HG03159 (cell line): ENCODE data around the gene ATG101.

ENCODE experiments used
- ATAC-seq: cut with Tn5 transposase; IDR thresholded peaks from one replicate; pipeline ENCODE4 v1.9.1; 2021; ENCODE audit warnings: mild to moderate bottlenecking, moderate library complexity; ENCODE audit not compliant: unreplicated experiment

ATG101 gene

DNA sequence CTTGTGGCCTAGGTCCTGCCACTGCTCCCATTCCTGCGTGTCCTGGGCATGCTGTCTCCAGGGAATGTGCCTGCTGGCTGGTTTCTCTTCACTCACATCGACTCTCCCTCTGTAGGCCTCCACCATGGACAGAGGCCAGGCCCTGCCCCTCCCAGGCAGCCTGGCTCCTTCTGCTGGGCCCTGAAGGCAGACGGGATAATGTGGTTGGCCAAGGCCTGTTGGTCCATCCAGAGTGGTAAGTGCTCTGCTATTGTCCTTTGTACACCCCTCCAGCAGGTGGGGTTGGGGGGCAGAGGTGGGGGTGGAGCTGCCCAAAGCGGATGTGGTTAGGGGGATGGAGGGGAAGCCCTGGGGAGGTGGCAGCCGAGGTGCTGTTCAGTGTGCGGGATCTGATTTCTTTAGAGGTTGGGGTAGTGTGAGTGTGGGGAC lies 28.1 kb upstream of the ATG101 start:
- no peak for ATAC-seq

DNA sequence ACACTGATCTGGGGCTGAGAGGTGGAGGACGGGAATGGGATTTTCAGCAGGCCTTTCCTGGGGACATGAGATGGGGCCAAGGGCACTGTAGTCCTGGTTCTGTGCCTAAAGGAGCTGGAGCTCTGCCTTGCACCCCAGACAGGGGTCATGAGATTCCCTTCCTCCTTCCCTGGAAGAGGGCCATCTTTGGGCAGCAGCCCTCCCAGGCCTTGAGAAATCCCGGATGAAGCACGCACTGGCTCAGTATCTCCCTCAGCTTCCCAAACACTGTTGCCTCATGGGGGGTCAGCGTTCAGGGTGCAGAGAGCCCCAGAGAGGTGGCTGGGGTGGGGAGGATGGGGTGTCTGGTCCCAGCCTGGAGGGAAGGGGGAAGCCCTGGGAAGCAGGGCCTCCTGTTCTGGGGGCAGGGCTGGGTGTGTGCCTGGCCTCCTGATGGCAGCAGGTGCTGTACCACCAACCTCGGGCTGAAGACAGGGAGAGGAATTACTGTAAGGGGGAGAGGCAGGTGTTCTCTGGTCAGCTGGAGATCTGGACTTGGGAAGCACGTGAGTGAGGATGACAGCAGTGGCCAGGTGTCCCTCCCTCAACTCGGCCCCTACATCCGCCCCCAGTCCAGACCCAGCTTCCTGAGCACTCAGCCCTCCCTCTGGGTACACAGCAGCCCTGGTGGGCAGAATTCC lies 26.9 kb upstream of the ATG101 start:
- ATAC-seq: no peak

DNA sequence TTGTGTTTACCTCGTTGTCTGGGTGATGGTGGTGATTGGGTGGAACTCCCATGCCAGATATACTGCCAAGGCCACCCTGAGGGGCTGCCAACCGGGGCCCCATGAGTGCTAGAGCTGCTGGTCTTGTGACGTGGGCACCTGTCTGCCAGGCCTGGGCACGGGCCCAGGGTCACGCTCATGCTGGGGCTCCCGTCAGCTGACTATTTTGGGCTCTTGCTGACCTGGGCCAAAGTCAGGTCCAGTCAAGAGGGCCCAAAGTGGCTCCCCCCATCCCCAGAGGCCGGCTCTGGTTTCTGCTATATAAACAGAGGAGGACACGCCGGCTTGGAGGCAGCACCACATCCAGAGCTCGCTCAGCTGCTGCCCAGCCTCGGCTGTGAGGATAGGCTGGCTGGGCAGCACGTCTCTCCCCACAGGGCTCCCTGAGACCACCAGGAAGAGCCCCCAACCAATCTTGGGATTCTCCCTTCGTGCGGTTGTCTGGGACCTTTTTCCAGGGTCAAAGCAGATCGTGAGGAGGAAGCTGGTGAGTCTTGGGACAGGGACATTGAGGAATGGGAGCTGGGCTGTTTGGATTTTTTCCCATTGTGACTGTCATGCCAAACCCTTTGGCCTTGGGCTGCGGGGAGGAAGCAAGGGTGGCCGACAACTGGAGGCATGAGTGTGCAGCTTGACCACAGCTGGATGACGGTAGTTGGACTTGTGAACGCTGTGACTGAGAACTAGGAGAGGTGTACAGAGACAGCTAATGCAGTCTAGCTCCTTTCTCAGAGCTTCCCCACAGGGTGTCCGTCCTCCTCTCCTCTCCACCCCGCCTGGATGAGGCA lies 26.2 kb upstream of the ATG101 start:
- no peak for ATAC-seq

- ATAC-seq: no peak
Measured at GRCh38 chr12:52044292-52044983, 25.3 kb upstream of the ATG101 start.

- no peak for ATAC-seq
Measured at GRCh38 chr12:52045794-52046199, 24.0 kb upstream of the ATG101 start.

DNA sequence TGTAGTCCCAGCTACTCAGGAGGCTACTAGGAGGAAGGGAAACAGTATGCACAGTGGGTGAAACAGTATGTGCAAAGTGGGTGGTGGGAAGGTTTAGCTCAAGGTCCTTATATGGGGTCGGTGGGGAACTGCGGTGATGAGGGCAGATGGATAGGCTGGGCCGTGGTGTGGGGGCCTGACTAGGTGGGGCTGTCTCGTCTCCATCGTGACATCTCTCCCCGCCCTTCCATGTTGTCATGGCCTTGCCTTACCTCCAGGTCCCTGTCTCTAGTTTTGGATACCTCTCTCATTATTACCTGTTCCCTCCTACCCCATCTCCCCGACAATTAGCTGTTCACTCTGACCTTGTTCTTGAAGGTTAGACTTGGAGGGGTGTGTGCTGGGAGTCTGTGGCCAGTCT lies 22.9 kb upstream of the ATG101 start:
- no peak for ATAC-seq

- no peak for ATAC-seq
Measured at GRCh38 chr12:52049286-52049685, 20.5 kb upstream of the ATG101 start.

DNA sequence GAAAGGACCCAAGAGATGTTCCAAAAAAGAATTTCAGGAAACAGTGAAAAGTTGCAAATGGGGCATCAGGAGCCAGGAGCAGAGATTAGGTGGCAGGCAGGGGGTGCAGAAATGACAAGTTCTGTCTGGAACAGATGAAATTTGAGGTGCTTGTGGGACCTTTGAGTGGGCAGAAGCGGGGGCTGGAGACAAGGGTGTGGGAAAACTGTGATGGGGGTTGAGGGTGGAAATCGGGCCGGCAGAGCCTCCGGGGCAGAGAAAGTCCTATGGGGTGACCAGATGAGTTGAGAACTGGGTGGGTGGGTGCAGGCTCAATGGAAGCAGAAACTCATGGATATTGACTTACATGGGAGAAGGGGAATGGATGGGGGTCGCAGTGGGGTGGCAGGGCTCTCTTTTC lies 20.1 kb upstream of the ATG101 start:
- no peak for ATAC-seq

DNA sequence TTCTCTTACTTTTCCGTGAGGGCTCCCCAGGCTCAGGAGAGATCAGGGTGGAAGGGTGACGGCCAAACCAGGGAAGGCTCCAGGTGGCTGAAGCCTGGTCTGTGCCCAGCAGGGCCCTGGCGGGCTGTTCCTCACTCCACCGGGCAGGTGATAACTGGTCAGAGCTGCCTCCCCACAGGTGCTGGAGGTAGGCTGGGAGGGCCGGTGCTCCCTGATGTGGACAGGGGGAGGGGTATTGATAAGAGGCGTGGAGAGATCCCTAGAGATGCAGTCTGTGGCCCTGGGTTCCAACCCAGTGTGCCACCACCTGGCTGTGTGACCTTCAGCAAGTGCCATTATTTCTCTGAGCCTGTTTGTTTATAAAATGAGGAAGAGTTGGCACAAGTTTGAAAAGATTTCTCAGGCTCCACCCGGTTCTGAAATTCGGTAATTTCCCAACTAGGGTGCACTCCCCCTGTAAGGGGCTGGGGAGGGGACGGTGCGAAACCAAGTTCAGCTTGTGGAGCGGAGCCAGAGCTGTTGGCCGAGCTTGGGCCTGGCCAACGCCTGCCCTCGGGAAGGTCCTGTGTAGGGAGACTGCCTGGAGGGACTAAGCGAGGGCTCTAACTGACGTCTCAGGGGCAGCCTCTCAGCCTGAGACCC lies 19.5 kb upstream of the ATG101 start:
- no peak for ATAC-seq

DNA sequence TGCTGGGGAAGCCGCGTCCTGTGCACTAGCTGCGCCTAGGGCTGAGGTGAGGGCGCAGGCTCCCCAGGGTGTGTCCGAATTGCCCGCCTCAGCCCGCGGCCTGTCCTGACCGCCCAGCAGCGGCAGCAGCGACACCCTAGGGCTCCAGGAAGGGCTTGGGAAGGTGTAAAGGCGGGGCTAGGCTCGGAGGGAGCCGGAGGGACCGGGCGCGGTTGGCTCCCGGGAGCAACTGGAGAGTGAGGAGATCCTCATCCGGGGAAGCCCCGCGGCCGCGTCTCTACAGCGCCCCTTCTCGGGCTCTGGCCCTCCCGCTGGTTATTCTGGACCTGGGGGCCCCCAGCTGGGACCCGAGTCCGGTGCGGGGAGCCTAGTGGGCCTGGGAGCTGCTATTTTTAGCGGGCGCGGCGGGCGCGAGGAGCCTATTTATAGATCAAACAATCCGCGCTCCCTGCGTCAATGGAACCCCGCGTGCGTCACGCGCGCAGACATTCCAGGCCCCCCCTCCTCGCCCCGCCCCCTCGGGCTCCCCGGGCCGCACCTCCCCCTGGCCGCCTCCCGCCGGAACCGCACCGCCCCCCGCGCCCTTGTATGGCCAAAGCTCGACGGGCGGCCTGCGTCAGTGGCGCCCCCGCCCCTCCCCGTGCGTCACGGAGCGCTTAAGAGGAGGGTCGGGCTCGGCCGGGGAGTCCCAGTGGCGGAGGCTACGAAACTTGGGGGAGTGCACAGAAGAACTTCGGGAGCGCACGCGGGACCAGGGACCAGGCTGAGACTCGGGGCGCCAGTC lies 18.8 kb upstream of the ATG101 start, which contains the start of gene NR4A1:
NR4A1 (plus strand) TSS at position 685 of the 784 bp plus-strand sequence. CDS start 2,887 bp downstream, outside the sequence.
- peak; percentile 79 for ATAC-seq

DNA sequence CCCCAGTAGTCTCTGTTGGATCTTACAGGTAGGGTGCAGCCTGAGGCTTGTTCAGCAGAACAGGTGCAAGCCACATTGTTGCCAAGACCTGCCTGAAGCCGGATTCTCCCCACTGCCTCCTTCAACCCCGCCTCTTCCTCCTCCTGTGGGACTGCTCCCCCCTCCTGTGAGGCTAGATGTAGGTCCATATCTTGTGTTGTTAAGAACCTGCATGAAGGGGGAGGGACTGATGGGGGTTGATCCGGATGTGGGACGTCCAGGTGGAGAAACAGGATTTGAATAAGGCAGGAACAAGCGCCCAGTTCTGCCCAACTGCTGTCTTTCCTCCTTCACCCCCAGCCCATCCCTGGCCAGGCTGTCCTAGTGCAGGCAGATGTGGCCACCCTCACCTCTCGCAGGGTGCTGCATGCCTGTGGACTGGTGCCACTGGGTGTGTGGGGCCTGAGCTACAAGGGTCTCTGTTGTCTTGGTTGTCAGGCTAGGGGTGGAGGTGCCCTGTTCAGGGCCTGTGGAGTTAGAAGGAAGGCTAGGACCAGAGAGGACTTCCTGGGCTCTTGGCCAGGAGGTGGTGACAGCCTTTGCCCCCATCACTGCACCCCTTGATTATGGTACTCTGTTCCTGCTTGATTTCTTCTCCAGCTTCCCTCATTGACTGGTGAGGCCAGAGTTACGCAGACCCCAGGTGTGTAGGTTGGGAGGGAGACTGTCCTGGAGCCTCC lies 17.2 kb upstream of the ATG101 start:
- no peak for ATAC-seq

DNA sequence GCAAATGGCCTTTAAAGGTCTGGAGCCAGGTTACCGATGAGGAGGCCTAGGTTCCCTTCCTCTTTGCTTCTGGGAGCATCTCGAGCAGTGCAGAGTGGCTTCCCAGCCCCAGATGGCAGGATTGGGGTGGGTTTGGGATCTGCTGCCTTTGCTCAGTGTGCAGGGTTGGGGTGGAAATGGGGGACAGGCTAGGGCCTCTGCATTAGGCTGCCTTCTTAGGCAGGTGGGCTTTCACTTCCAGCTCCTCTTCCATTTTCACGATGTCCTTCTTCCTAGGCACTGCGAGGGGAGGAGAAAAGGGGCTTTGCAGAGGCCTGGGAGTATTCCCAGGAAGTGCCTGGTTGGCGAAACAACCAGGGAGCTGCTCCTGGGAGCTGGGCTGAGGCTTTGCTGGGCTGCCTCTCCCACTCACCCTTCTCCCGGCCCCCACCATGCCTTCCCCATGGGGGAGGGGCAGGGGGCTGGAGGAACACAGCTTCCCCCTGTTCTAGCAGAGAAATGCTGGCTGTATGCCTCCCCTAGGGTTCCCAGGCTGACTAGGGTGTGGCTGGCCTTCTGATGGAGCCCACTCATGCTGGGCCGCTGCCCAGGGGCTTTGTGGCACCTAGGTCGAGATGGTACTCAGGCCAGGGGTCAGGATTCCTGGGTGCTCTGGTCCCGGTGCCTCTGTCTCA lies 16.1 kb upstream of the ATG101 start:
- ATAC-seq: no peak

GRCh38 chr12:52054231-52054832 lies 15.4 kb upstream of the ATG101 start:
- ATAC-seq: no peak

DNA sequence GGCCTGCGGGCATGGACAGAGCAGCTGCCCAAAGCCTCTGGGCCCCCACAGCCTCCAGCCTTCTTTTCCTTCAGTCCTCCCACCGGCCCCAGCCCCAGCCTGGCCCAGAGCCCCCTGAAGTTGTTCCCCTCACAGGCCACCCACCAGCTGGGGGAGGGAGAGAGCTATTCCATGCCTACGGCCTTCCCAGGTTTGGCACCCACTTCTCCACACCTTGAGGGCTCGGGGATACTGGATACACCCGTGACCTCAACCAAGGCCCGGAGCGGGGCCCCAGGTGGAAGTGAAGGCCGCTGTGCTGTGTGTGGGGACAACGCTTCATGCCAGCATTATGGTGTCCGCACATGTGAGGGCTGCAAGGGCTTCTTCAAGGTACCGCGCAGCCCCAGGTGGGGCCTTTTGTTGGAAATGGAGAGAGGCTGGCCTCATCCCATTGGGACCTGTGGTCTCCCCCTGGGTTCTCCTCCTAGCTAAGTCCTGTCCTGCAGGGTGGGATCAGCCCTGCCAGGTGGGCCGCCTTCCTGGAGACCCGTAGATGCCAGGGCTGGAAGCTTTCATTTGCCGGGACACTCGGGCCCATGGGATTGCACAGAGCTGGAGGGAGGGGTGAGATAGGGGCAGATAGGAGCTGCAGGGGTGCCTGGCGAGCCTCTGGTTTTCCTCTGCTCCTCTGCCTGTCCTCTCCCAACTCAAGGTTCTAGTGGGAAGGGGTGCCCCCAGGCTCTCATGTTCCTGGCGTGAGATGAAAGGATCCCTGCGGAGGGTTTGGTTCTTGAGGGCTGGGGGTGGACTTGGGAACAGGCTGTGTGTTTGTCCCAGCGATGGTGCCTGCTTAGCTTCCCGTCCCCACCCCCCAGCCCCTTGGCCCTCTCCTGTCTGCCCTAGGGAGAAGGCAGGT lies 14.7 kb upstream of the ATG101 start:
- no peak for ATAC-seq

- no peak for ATAC-seq
Measured at GRCh38 chr12:52055731-52056711, 13.8 kb upstream of the ATG101 start.

DNA sequence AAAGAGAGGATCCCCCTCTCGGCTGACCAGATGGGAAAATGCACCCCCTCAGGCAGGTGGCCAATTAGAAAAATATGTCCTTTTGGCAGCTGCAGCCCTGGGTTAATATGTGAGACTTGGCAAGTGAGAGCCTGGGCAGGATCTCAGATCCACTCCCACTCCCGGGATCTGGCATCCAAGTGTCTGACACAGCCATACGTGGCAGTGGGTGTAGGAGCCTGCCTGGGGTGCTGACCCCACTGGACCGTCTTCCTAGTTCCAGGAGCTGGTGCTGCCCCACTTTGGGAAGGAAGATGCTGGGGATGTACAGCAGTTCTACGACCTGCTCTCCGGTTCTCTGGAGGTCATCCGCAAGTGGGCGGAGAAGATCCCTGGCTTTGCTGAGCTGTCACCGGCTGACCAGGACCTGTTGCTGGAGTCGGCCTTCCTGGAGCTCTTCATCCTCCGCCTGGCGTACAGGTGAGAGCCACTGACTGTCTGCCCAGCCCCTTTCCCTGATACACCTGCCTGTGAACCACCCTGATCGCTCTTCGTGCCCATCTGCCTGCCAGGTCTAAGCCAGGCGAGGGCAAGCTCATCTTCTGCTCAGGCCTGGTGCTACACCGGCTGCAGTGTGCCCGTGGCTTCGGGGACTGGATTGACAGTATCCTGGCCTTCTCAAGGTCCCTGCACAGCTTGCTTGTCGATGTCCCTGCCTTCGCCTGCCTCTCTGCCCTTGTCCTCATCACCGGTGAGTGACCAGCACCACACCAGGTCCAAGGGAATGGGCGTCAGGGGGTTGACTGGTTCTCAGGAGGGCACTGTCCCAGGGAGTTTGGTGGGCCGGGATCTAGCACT lies 12.8 kb upstream of the ATG101 start:
- no peak for ATAC-seq
